ENCODE data around the gene RHCG.

DNA sequence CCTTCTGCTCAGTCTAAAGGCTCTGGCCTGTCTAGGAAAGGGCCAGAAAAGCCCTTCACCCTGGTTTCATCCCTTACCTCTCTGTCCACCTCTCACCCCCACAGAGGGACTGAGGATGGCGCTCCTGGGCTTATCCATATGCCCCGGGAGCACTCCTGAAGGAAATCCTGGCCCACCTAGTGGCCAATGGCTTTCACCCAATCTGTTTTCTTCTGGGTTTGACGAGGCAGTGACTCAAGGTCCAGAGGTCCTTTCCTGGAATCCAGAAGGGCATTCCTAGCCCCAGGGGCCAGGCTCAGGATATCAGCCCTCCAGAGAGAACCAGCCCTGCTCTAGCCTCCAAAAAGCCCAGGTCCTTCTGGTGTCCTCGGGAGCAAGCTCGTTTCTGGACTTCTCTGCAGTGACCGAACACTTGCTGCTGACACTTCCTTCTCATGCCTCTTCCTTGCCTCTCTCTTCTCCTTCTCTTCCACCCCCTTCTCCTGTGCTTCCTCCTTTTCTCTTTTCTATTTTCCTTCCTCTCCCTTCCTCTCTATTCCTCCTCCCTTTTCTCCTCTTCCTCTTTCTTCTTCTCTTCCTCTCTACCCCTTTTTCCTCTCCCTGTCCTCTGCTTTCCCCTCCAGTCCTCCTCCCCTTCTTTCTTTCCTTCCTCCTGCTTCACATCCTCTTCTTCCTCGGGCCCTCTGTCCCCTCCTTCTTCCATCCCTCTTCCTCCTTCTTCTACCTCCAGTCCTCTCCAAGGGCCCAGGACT is 59.6 kb downstream of the RHCG start:
- no peak for TF ChIP-seq POLR2A (IDR thresholded peaks at IDR 0.05; ENCODE audit: low read length)
- TF ChIP-seq GATA1 (IDR thresholded peaks at IDR 0.05; ENCODE audit: low read depth, low read length), result no peak
